Middle frontal gyrus (tissue), 1 donor: Measurements from ENCODE around the gene TGM5.
"Not testable (repeated sequence)": the region's sequence is repeated elsewhere in the genome, so short reads cannot be mapped to it uniquely, and the experiment has no call there.

Source experiments
- DNase-seq: peaks from one replicate; pipeline ENCODE4 v3.0.0-alpha.2; 2015; ENCODE audit warnings: low spot score; ENCODE audit errors: extremely low spot score

Gene TGM5

GRCh38 chr15:43276563-43277200, 10.0 kb upstream of the TGM5 start:
- no peak for DNase-seq

GRCh38 chr15:43275740-43276562, 9.2 kb upstream of the TGM5 start:
- DNase-seq, result no peak

- no peak for DNase-seq
Observed at GRCh38 chr15:43274136-43274535, 7.4 kb upstream of the TGM5 start.

GRCh38 chr15:43273243-43273642, 6.5 kb upstream of the TGM5 start:
- DNase-seq, result no peak

- DNase-seq, result not testable (repeated sequence)
Observed at GRCh38 chr15:43271908-43272307, 5.2 kb upstream of the TGM5 start.

GRCh38 chr15:43270676-43271306, 4.1 kb upstream of the TGM5 start:
- DNase-seq, result no peak

- DNase-seq, result no peak
Observed at GRCh38 chr15:43270113-43270665, 3.5 kb upstream of the TGM5 start.

GRCh38 chr15:43268111-43269105, 1.7 kb upstream of the TGM5 start:
- no peak for DNase-seq

- no peak for DNase-seq
Observed at GRCh38 chr15:43267439-43267838, 711 bp upstream of the TGM5 start.

GRCh38 chr15:43266386-43266785, 342 bp downstream of the TGM5 start:
- no peak for DNase-seq

- DNase-seq, result no peak
Observed at GRCh38 chr15:43260011-43260615, 6.6 kb downstream of the TGM5 start.

- DNase-seq, result no peak
Observed at GRCh38 chr15:43258781-43259180, 7.9 kb downstream of the TGM5 start.

GRCh38 chr15:43256341-43256740, 10.4 kb downstream of the TGM5 start:
- DNase-seq, result no peak

GRCh38 chr15:43255376-43255775, 11.4 kb downstream of the TGM5 start:
- no peak for DNase-seq

GRCh38 chr15:43253431-43254403, 13.0 kb downstream of the TGM5 start:
- no peak for DNase-seq

- DNase-seq, result no peak
Observed at GRCh38 chr15:43251871-43252250, 14.9 kb downstream of the TGM5 start.

- no peak for DNase-seq
Observed at GRCh38 chr15:43251185-43251870, 15.4 kb downstream of the TGM5 start.

GRCh38 chr15:43250785-43251184, 15.9 kb downstream of the TGM5 start:
- DNase-seq, result no peak

- DNase-seq, result no peak
Observed at GRCh38 chr15:43249699-43250203, 17.0 kb downstream of the TGM5 start.
